HUES6 (cell line): ENCODE data around the gene TENM4.

ENCODE experiments used
- H3K27ac ChIP-seq: 2 replicates; pipeline ENCODE4 v1.7.0; 2013; ENCODE audit warnings: low read depth, mild to moderate bottlenecking, low read length, inconsistent platforms
- H3K27me3 ChIP-seq: 2 replicates; pipeline ENCODE4 v1.6.1; 2013; ENCODE audit warnings: low read length; ENCODE audit not compliant: control insufficient read depth, insufficient read depth
- H3K36me3 ChIP-seq: 2 replicates; pipeline ENCODE4 v1.6.1; 2013; ENCODE audit warnings: low read length; ENCODE audit not compliant: control insufficient read depth, insufficient read depth
- H3K4me1 ChIP-seq: 2 replicates; pipeline ENCODE4 v1.6.1; 2013; ENCODE audit warnings: low read length; ENCODE audit not compliant: control insufficient read depth, insufficient read depth
- H3K4me3 ChIP-seq: 2 replicates; pipeline ENCODE4 v1.5.1; 2013; ENCODE audit warnings: low read depth, low read length
- H3K9ac ChIP-seq: one replicate; pipeline ENCODE4 v1.6.1; 2013; ENCODE audit warnings: mild to moderate bottlenecking, low read length
- H3K9me3 ChIP-seq: 2 replicates; pipeline ENCODE4 v1.6.1; 2013; ENCODE audit warnings: low read depth, low read length; ENCODE audit not compliant: control insufficient read depth, insufficient read depth

TENM4 gene

GRCh38 chr11:78699609-78700135, 741.2 kb downstream of the TENM4 start:
- Histone ChIP-seq H3K9ac (no peak overlapping the region), H3K27ac (no peak overlapping the region), H3K27me3 (no peaks in the 10 kb centered on the region), H3K36me3 (peaks cover 3% of the 10 kb centered on the region; the same call in 1 of the 2 replicates), H3K9me3 (no peaks in the 10 kb centered on the region), H3K4me1 (no peaks in the 10 kb centered on the region), H3K4me3 (no peak overlapping the region)

- H3K27ac ChIP-seq, result no peak overlapping the region
- H3K9ac ChIP-seq, result no peak overlapping the region
- peaks cover 3% of the 10 kb centered on the region; the same call in 1 of the 2 replicates for H3K36me3 ChIP-seq
- H3K4me1 ChIP-seq, result no peaks in the 10 kb centered on the region
- H3K4me3 ChIP-seq, result no peak overlapping the region
- no peaks in the 10 kb centered on the region for H3K9me3 ChIP-seq
- no peaks in the 10 kb centered on the region for H3K27me3 ChIP-seq
Observed at GRCh38 chr11:78698612-78699011, 742.2 kb downstream of the TENM4 start.

- Histone ChIP-seq H3K4me1 (no peaks in the 10 kb centered on the region), H3K4me3 (no peak overlapping the region), H3K27me3 (no peaks in the 10 kb centered on the region), H3K9ac (no peak overlapping the region), H3K27ac (no peak overlapping the region), H3K36me3 (no peaks in the 10 kb centered on the region), H3K9me3 (no peaks in the 10 kb centered on the region)
Observed at GRCh38 chr11:78696177-78696576, 744.7 kb downstream of the TENM4 start.

GRCh38 chr11:78694152-78694551, 746.7 kb downstream of the TENM4 start:
- H3K27ac ChIP-seq, result no peak overlapping the region

GRCh38 chr11:78691215-78691614, 749.6 kb downstream of the TENM4 start:
- no peaks in the 10 kb centered on the region; the same call in 1 of the 2 replicates for H3K36me3 ChIP-seq
- no peak overlapping the region for H3K4me3 ChIP-seq
- peaks cover 8% of the 10 kb centered on the region; the same call in 1 of the 2 replicates for H3K4me1 ChIP-seq
- H3K27ac ChIP-seq, result no peak overlapping the region
- H3K9ac ChIP-seq, result no peak overlapping the region
- H3K27me3 ChIP-seq, result no peaks in the 10 kb centered on the region
- no peaks in the 10 kb centered on the region for H3K9me3 ChIP-seq

More at GRCh38 chr11:78694152-78694551, 746.7 kb downstream of the TENM4 start:
- H3K9ac ChIP-seq, result no peak overlapping the region
- H3K9me3 ChIP-seq, result no peaks in the 10 kb centered on the region
- no peak overlapping the region for H3K4me3 ChIP-seq
- no peaks in the 10 kb centered on the region for H3K27me3 ChIP-seq
- H3K4me1 ChIP-seq, result peaks cover 6% of the 10 kb centered on the region; the same call in 1 of the 2 replicates
- no peaks in the 10 kb centered on the region for H3K36me3 ChIP-seq

GRCh38 chr11:78690352-78690987, 750.4 kb downstream of the TENM4 start:
- no peak overlapping the region for H3K4me3 ChIP-seq
- no peak overlapping the region for H3K27ac ChIP-seq
- H3K9me3 ChIP-seq, result no peaks in the 10 kb centered on the region
- no peaks in the 10 kb centered on the region for H3K27me3 ChIP-seq
- peaks cover 8% of the 10 kb centered on the region; the same call in 1 of the 2 replicates for H3K4me1 ChIP-seq
- H3K36me3 ChIP-seq, result no peaks in the 10 kb centered on the region; the same call in 1 of the 2 replicates
- H3K9ac ChIP-seq, result no peak overlapping the region

GRCh38 chr11:78689585-78690153, 751.2 kb downstream of the TENM4 start:
- Histone ChIP-seq H3K4me1 (peaks cover 8% of the 10 kb centered on the region; the same call in 1 of the 2 replicates), H3K4me3 (no peak overlapping the region), H3K9me3 (no peaks in the 10 kb centered on the region), H3K27ac (no peak overlapping the region), H3K36me3 (no peaks in the 10 kb centered on the region; the same call in 1 of the 2 replicates), H3K27me3 (no peaks in the 10 kb centered on the region), H3K9ac (no peak overlapping the region)

- Histone ChIP-seq H3K36me3 (no peaks in the 10 kb centered on the region; the same call in 1 of the 2 replicates), H3K4me1 (peaks cover 10% of the 10 kb centered on the region), H3K27ac (no peak overlapping the region)
Observed at GRCh38 chr11:78689101-78689500, 751.7 kb downstream of the TENM4 start.

GRCh38 chr11:78688460-78688859, 752.4 kb downstream of the TENM4 start:
- peaks cover 15% of the 10 kb centered on the region for H3K4me1 ChIP-seq
- H3K9ac ChIP-seq, result no peak overlapping the region
- H3K9me3 ChIP-seq, result no peaks in the 10 kb centered on the region
- H3K27me3 ChIP-seq, result no peaks in the 10 kb centered on the region
- no peak overlapping the region for H3K27ac ChIP-seq
- no peaks in the 10 kb centered on the region; the same call in 1 of the 2 replicates for H3K36me3 ChIP-seq
- H3K4me3 ChIP-seq, result no peak overlapping the region

More at GRCh38 chr11:78689101-78689500, 751.7 kb downstream of the TENM4 start:
- Histone ChIP-seq H3K9ac (no peak overlapping the region), H3K27me3 (no peaks in the 10 kb centered on the region), H3K4me3 (no peak overlapping the region), H3K9me3 (no peaks in the 10 kb centered on the region)

GRCh38 chr11:78685156-78685555, 755.7 kb downstream of the TENM4 start:
- Histone ChIP-seq H3K36me3 (no peaks in the 10 kb centered on the region; the same call in 1 of the 2 replicates), H3K27ac (no peak overlapping the region), H3K4me3 (no peak overlapping the region), H3K9me3 (no peaks in the 10 kb centered on the region), H3K27me3 (no peaks in the 10 kb centered on the region), H3K9ac (no peak overlapping the region), H3K4me1 (peaks cover 15% of the 10 kb centered on the region)

- H3K4me3 ChIP-seq, result peak overlapping the region; percentile 58; the same call in 1 of the 2 replicates
- H3K4me1 ChIP-seq, result peaks cover 11% of the 10 kb centered on the region
Observed at GRCh38 chr11:78684377-78684776, 756.5 kb downstream of the TENM4 start.

More at GRCh38 chr11:78684377-78684776, 756.5 kb downstream of the TENM4 start:
- Histone ChIP-seq H3K36me3 (no peaks in the 10 kb centered on the region; the same call in 1 of the 2 replicates), H3K27ac (no peak overlapping the region), H3K27me3 (no peaks in the 10 kb centered on the region), H3K9me3 (no peaks in the 10 kb centered on the region), H3K9ac (no peak overlapping the region)
